ENCODE results near the gene CRYBG3.

DNA sequence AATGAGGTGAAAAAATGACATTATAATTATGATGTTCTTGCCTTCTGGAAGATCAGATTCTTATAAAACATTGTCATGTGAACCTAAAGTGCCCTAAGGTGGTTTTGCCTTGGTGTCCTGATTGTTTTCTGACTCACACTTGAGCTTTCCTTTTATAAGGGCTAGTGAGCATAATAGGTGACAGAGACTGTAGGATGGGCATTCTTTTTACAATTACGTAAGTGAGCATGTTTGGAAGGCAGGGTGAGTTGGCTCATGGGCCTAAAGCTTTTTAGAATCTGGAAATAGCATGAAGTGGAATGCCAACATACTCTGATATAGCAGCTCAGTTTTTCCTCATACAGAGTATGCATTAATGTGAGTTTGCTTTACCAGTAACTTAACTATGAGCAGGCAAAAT is 41.2 kb downstream of the CRYBG3 start:
- TF ChIP-seq, protein P1, sequence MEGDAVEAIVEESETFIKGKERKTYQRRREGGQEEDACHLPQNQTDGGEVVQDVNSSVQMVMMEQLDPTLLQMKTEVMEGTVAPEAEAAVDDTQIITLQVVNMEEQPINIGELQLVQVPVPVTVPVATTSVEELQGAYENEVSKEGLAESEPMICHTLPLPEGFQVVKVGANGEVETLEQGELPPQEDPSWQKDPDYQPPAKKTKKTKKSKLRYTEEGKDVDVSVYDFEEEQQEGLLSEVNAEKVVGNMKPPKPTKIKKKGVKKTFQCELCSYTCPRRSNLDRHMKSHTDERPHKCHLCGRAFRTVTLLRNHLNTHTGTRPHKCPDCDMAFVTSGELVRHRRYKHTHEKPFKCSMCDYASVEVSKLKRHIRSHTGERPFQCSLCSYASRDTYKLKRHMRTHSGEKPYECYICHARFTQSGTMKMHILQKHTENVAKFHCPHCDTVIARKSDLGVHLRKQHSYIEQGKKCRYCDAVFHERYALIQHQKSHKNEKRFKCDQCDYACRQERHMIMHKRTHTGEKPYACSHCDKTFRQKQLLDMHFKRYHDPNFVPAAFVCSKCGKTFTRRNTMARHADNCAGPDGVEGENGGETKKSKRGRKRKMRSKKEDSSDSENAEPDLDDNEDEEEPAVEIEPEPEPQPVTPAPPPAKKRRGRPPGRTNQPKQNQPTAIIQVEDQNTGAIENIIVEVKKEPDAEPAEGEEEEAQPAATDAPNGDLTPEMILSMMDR (IDR thresholded peaks at IDR 0.05), result no peak
- no peak for TF ChIP-seq POLR2A (IDR thresholded peaks at IDR 0.05)

Data from esophagus squamous epithelium (tissue), 4 donors.